NCI-H146 treated with DMSO at 0.1 percent for 48 hours (cell line): Measurements from ENCODE around the gene CARS1.

ENCODE experiments used
- DNase-seq: peaks from one replicate; lab custom pipeline; 2025; ENCODE audit not compliant: unreplicated experiment; lab: John Stamatoyannopoulos, UW

The CARS1 gene

GRCh38 chr11:3041699-3042441 is 15.4 kb downstream of the CARS1 start:
- no peak for DNase-seq

GRCh38 chr11:3040881-3041280 is 16.3 kb downstream of the CARS1 start:
- no peak for DNase-seq

GRCh38 chr11:3037945-3038271 is 19.3 kb downstream of the CARS1 start:
- DNase-seq: no peak

- DNase-seq: peak; percentile 31
Observed at GRCh38 chr11:3037040-3037944, 19.9 kb downstream of the CARS1 start.

- DNase-seq: no peak
Observed at GRCh38 chr11:3036419-3036818, 20.8 kb downstream of the CARS1 start.

- DNase-seq: no peak
Observed at GRCh38 chr11:3035333-3035732, 21.9 kb downstream of the CARS1 start.

GRCh38 chr11:3030289-3031070 is 26.7 kb downstream of the CARS1 start:
- no peak for DNase-seq

GRCh38 chr11:3028813-3029212 is 28.4 kb downstream of the CARS1 start:
- no peak for DNase-seq

GRCh38 chr11:3026803-3027202 is 30.4 kb downstream of the CARS1 start:
- DNase-seq: no peak

GRCh38 chr11:3022982-3023381 is 34.2 kb downstream of the CARS1 start:
- DNase-seq: no peak

- DNase-seq: no peak
Observed at GRCh38 chr11:3022300-3022967, 34.8 kb downstream of the CARS1 start.

GRCh38 chr11:3021125-3021524 is 36.1 kb downstream of the CARS1 start:
- no peak for DNase-seq

GRCh38 chr11:3020011-3020410 is 37.2 kb downstream of the CARS1 start:
- DNase-seq: no peak

GRCh38 chr11:3018596-3018995 is 38.6 kb downstream of the CARS1 start:
- DNase-seq: no peak

GRCh38 chr11:3016861-3017260 is 40.4 kb downstream of the CARS1 start:
- DNase-seq: no peak

GRCh38 chr11:3015796-3016195 is 41.4 kb downstream of the CARS1 start:
- no peak for DNase-seq

GRCh38 chr11:3014943-3015342 is 42.3 kb downstream of the CARS1 start:
- DNase-seq: no peak

- no peak for DNase-seq
Observed at GRCh38 chr11:3014057-3014938, 42.9 kb downstream of the CARS1 start.

GRCh38 chr11:3011891-3012885 is 45.0 kb downstream of the CARS1 start:
- no peak for DNase-seq
